Glutamatergic neuron (in vitro differentiated cells): ENCODE measurements around the gene COQ4. TPM values are rescaled to one million over a fixed set of nuclear protein-coding genes. Genes with fewer than 3 reads are reported as not detected.

Source experiments
- DNase-seq: peaks from one replicate; pipeline ENCODE4 v3.0.0; 2022
- H3K27ac Mint-ChIP-seq: one replicate; pipeline ENCODE4 v1.8.0; 2020; ENCODE audit warnings: mild to moderate bottlenecking, mixed read lengths, inconsistent platforms; ENCODE audit not compliant: unreplicated experiment
- H3K27me3 Mint-ChIP-seq: one replicate; pipeline ENCODE4 v1.8.0; 2020; ENCODE audit warnings: mild to moderate bottlenecking, moderate library complexity, mixed read lengths, inconsistent platforms; ENCODE audit not compliant: unreplicated experiment
- H3K36me3 Mint-ChIP-seq: one replicate; pipeline ENCODE4 v1.8.0; 2020; ENCODE audit warnings: mild to moderate bottlenecking, mixed read lengths, inconsistent platforms; ENCODE audit not compliant: unreplicated experiment
- H3K4me1 Mint-ChIP-seq: one replicate; pipeline ENCODE4 v1.8.0; 2020; ENCODE audit warnings: mild to moderate bottlenecking, low read depth, mixed read lengths, inconsistent platforms; ENCODE audit not compliant: unreplicated experiment
- H3K4me3 Mint-ChIP-seq: one replicate; pipeline ENCODE4 v1.8.0; 2020; ENCODE audit warnings: mild to moderate bottlenecking, mixed read lengths, inconsistent platforms; ENCODE audit not compliant: unreplicated experiment
- H3K9me3 Mint-ChIP-seq: one replicate; pipeline ENCODE4 v1.8.0; 2020; ENCODE audit warnings: mild to moderate bottlenecking, moderate library complexity, mixed read lengths, inconsistent platforms; ENCODE audit not compliant: unreplicated experiment
- CTCF ChIP-seq: fragments of 200-600 bp; sonication (generic); IDR thresholded peaks from one replicate; pipeline ENCODE4 v1.5.0; 2021; ENCODE audit not compliant: partially characterized antibody, unreplicated experiment
- total RNA-seq: library from RNA; stranded (reverse); fragmentation: NEBNext Ultra II Directional; extraction: Animal tissue kit (Norgen Biotek cat#: 25700); gene quantifications from one replicate; pipeline ENCODE4 v1.2.1, GENCODE V29; 2021; ENCODE audit not compliant: unreplicated experiment

COQ4 gene
- total RNA-seq, 1 donor from 2014 or later: 35.8 TPM

- H3K36me3 Mint-ChIP-seq: no peaks in the 10 kb centered on the region
- no peak overlapping the region for H3K27ac Mint-ChIP-seq
- no peaks in the 10 kb centered on the region for H3K9me3 Mint-ChIP-seq
- no peak for DNase-seq
- no peak for TF ChIP-seq CTCF
- no peaks in the 10 kb centered on the region for H3K4me1 Mint-ChIP-seq
- H3K27me3 Mint-ChIP-seq: peaks cover 3% of the 10 kb centered on the region
- H3K4me3 Mint-ChIP-seq: no peak overlapping the region
These were observed 17.7 kb upstream of the COQ4 start for GRCh38 chr9:128304971-128305288.

- TF ChIP-seq CTCF: no peak
- Mint-ChIP-seq H3K36me3 (no peaks in the 10 kb centered on the region), H3K27me3 (no peaks in the 10 kb centered on the region), H3K27ac (no peak overlapping the region), H3K9me3 (no peaks in the 10 kb centered on the region), H3K4me3 (no peak overlapping the region), H3K4me1 (no peaks in the 10 kb centered on the region)
- no peak for DNase-seq
These were observed 13.1 kb upstream of the COQ4 start for GRCh38 chr9:128309551-128309950.

DNA sequence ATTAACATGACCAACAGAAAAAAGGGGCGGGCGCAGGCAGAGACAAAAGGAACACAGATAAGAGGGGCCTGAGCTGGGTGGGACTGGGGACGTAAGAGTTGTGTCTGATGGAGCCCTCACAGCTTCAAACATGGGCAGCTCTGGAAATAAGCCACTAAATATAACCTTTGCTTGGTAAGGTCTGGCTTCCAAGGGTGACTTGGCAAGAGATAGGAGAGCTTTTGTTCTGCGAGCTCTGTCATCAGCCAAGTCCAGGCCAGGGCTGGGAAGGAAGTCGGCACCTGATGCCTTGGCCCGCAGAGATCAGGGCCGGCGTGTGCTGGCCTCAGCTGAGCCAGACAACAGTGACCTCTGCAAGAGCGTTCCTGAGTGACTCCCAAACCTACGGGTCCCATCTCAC is 12.2 kb upstream of the COQ4 start:
- H3K27me3 Mint-ChIP-seq: no peaks in the 10 kb centered on the region
- DNase-seq: no peak
- no peaks in the 10 kb centered on the region for H3K36me3 Mint-ChIP-seq
- H3K4me1 Mint-ChIP-seq: no peaks in the 10 kb centered on the region
- H3K9me3 Mint-ChIP-seq: no peaks in the 10 kb centered on the region
- no peak for TF ChIP-seq CTCF
- H3K4me3 Mint-ChIP-seq: no peak overlapping the region
- no peak overlapping the region for H3K27ac Mint-ChIP-seq

DNA sequence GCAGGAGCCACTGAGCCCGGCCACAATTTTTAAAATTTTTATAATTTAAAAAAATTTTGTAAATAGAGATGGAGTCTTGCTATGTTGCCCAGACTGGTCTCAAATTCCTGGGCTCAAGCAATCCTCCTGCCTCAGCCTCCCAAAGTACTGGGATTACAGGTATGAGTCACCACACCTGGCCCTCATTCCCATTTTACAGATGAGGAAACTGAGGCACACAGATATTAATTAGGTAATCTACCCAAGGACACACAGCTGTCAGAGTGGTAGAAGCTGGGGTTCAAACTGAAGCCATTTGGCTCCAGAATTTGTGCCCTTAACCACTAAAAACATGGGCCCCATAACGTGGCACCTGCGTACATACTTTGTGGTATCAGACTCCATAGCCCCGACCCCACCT is 7.9 kb upstream of the COQ4 start:
- Mint-ChIP-seq H3K27me3 (peaks cover 1% of the 10 kb centered on the region), H3K27ac (no peak overlapping the region), H3K36me3 (no peaks in the 10 kb centered on the region), H3K4me1 (no peaks in the 10 kb centered on the region), H3K4me3 (no peak overlapping the region), H3K9me3 (peaks cover 2% of the 10 kb centered on the region)
- TF ChIP-seq CTCF: no peak
- no peak for DNase-seq

DNA sequence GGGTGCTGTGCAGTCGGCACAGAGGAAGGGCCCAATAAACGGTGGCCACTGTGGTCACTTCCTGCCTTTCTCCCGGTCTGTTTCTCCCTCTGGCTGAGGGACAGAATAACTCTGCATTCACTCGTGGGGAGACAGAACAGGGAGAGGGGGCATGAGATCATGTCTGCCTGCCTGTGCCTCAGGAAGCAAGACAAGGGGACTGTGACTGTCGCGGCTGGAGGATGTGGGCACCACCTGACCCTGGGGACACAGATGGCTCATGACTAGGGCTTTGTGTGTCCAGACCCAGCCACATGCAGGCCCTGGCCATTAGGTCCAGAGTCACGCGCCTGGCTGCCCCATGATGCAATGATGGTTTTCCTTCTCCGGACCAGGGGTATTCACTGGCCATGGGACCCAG is 6.2 kb upstream of the COQ4 start:
- DNase-seq: no peak
- no peak overlapping the region for H3K4me3 Mint-ChIP-seq
- TF ChIP-seq CTCF: no peak

More for the DNA sequence above, 6.2 kb upstream of the COQ4 start:
- H3K4me1 Mint-ChIP-seq: no peaks in the 10 kb centered on the region
- peaks cover 2% of the 10 kb centered on the region for H3K9me3 Mint-ChIP-seq
- no peaks in the 10 kb centered on the region for H3K36me3 Mint-ChIP-seq
- no peak overlapping the region for H3K27ac Mint-ChIP-seq
- peaks cover 1% of the 10 kb centered on the region for H3K27me3 Mint-ChIP-seq
